OCI-LY7 (cell line): Measurements from ENCODE around the gene NTM.

Source experiments
- EZH2phosphoT487 ChIP-seq: fragments of 200-600 bp; sonication (generic); IDR thresholded peaks from 2 replicates; pipeline ENCODE4 v1.6.1; 2018; ENCODE audit warnings: low read depth, borderline replicate concordance, mild to moderate bottlenecking, mixed run types, antibody characterized with exemption, low read length, moderate library complexity, mixed read lengths
- TF ChIP-seq, protein P1 (sequence below): fragments of 200-600 bp; sonication (generic); conservative IDR thresholded peaks from 2 replicates; pipeline ENCODE4 v1.5.1; 2014; ENCODE audit warnings: mild to moderate bottlenecking, antibody characterized with exemption, low read length, moderate library complexity, mixed read lengths

GRCh38 chr11:131924457-131925201 is 554.2 kb downstream of the NTM start:
- TF ChIP-seq, protein P1, sequence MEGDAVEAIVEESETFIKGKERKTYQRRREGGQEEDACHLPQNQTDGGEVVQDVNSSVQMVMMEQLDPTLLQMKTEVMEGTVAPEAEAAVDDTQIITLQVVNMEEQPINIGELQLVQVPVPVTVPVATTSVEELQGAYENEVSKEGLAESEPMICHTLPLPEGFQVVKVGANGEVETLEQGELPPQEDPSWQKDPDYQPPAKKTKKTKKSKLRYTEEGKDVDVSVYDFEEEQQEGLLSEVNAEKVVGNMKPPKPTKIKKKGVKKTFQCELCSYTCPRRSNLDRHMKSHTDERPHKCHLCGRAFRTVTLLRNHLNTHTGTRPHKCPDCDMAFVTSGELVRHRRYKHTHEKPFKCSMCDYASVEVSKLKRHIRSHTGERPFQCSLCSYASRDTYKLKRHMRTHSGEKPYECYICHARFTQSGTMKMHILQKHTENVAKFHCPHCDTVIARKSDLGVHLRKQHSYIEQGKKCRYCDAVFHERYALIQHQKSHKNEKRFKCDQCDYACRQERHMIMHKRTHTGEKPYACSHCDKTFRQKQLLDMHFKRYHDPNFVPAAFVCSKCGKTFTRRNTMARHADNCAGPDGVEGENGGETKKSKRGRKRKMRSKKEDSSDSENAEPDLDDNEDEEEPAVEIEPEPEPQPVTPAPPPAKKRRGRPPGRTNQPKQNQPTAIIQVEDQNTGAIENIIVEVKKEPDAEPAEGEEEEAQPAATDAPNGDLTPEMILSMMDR, result no peak
- TF ChIP-seq EZH2phosphoT487, result no peak
